SU-DHL-6 (cell line): Measurements from ENCODE around the gene ANKRD44.

ENCODE experiments used
- H2AFZ ChIP-seq: fragments of 200-600 bp; sonication (generic); 2 replicates; pipeline ENCODE4 v1.6.1; 2014; ENCODE audit warnings: low read depth, mild to moderate bottlenecking, moderate library complexity, mixed read lengths, antibody characterized with exemption, low read length; ENCODE audit not compliant: severe bottlenecking
- H3F3A ChIP-seq: fragments of 200-600 bp; shearing (Covaris generic); 2 replicates; pipeline ENCODE4 v1.6.0; 2016; ENCODE audit warnings: antibody characterized with exemption, mild to moderate bottlenecking; ENCODE audit not compliant: insufficient read depth
- H3K27ac ChIP-seq: fragments of 200-600 bp; sonication (generic); 2 replicates; pipeline ENCODE4 v1.5.1; 2016; ENCODE audit warnings: low read depth, mild to moderate bottlenecking, low read length, moderate library complexity, mixed read lengths
- H3K27me3 ChIP-seq: fragments of 200-600 bp; sonication (generic), shearing (Covaris generic); 2 replicates; pipeline ENCODE4 v1.6.0; 2014; ENCODE audit warnings: mild to moderate bottlenecking, low read length
- H3K36me3 ChIP-seq: fragments of 200-600 bp; sonication (generic); 2 replicates; pipeline ENCODE4 v1.6.1; 2014; ENCODE audit warnings: mild to moderate bottlenecking, low read length, mixed read lengths
- H3K4me2 ChIP-seq: fragments of 300-600, 200-600 bp; shearing (Covaris generic), sonication (generic); 2 replicates; pipeline ENCODE4 v1.6.0; 2014; ENCODE audit warnings: low read length, low read depth, mild to moderate bottlenecking; ENCODE audit not compliant: poor library complexity, severe bottlenecking
- H3K4me3 ChIP-seq: fragments of 200-600 bp; sonication (generic); 2 replicates; pipeline ENCODE4 v1.5.1; 2014; ENCODE audit warnings: antibody characterized with exemption, low read length, mild to moderate bottlenecking, mixed read lengths; ENCODE audit not compliant: insufficient read depth, poor library complexity, severe bottlenecking
- H3K79me2 ChIP-seq: fragments of 200-600 bp; sonication (generic); 2 replicates; pipeline ENCODE4 v1.6.1; 2014; ENCODE audit warnings: mild to moderate bottlenecking, low read length, moderate library complexity; ENCODE audit not compliant: insufficient read depth
- H3K9ac ChIP-seq: fragments of 200-600 bp; sonication (generic); 2 replicates; pipeline ENCODE4 v1.7.0; 2014; ENCODE audit warnings: mild to moderate bottlenecking, low read length
- H3K9me2 ChIP-seq: fragments of 200-600 bp; sonication (generic); replicated peaks from 2 replicates; pipeline ENCODE4 v1.6.1; 2014; ENCODE audit warnings: low read length; ENCODE audit not compliant: insufficient read depth
- H3K9me3 ChIP-seq: fragments of 200-600 bp; sonication (generic); 2 replicates; pipeline ENCODE4 v1.6.1; 2014; ENCODE audit warnings: low read length, mixed read lengths; ENCODE audit not compliant: insufficient read depth
- H4K20me1 ChIP-seq: fragments of 200-600 bp; sonication (generic); 2 replicates; pipeline ENCODE4 v1.6.1; 2014; ENCODE audit warnings: low read depth, mild to moderate bottlenecking, antibody characterized with exemption, low read length, moderate library complexity, mixed read lengths
- EZH2phosphoT487 ChIP-seq: fragments of 200-600 bp; sonication (generic), shearing (Covaris generic); conservative IDR thresholded peaks from 2 replicates; pipeline ENCODE4 v1.6.1; 2018; ENCODE audit warnings: mild to moderate bottlenecking, antibody characterized with exemption, low read length, moderate library complexity, mixed read lengths
- TF ChIP-seq, protein P1 (sequence below): fragments of 200-600 bp; sonication (generic); IDR thresholded peaks from one replicate; pipeline ENCODE4 v1.5.1; 2017; ENCODE audit warnings: antibody characterized with exemption, mild to moderate bottlenecking, low read length, moderate library complexity; ENCODE audit not compliant: insufficient read depth, poor library complexity, severe bottlenecking

ANKRD44 gene

DNA sequence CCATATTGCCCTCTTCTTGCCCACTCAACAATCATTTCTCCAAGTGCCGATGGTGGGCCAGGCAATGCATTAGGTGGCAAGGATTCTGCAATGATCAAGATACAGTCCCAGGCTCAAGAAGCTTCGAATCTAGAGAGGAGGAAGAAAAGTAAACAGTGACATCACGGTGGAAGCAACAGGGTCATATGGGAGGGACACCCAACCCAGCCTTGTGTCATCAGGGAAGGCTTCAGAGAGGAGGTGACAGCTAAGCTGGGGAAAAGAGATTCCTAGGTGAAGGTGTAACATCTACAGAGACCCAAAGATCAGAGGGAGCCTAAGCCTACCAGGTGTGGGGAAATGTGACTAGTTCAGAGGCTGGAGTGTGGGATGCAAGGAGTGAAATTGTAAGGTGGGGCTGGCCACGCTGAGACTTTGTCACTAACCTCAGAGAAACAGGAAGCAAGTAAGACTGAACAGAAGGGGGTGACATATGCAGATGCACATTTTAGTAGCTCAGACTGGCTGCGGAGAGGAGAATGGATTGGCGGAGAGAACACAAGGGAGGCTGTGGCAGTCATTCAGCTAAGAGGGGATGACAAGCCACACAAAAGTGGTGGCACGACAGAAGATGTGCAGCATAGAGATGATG, 104.9 kb downstream of the ANKRD44 start:
- Histone ChIP-seq H3K36me3 (0 out of 2 replicates have a peak, but pooled peaks cover 3% of the 10 kb centered on the region), H3F3A (peaks cover 27% of the 10 kb centered on the region; the same call in 1 of the 2 replicates), H3K27ac (no peak overlapping the region), H3K9me3 (no peaks in the 10 kb centered on the region), H3K27me3 (no peaks in the 10 kb centered on the region), H3K4me3 (no peak overlapping the region), H3K4me2 (no peak overlapping the region), H3K9ac (no peak overlapping the region), H3K9me2 (no peaks in the 10 kb centered on the region), H2AFZ (no peak overlapping the region), H4K20me1 (no peaks in the 10 kb centered on the region), H3K79me2 (peaks cover 25% of the 10 kb centered on the region; the same call in 1 of the 2 replicates)
- no peak for TF ChIP-seq EZH2phosphoT487
- TF ChIP-seq, protein P1, sequence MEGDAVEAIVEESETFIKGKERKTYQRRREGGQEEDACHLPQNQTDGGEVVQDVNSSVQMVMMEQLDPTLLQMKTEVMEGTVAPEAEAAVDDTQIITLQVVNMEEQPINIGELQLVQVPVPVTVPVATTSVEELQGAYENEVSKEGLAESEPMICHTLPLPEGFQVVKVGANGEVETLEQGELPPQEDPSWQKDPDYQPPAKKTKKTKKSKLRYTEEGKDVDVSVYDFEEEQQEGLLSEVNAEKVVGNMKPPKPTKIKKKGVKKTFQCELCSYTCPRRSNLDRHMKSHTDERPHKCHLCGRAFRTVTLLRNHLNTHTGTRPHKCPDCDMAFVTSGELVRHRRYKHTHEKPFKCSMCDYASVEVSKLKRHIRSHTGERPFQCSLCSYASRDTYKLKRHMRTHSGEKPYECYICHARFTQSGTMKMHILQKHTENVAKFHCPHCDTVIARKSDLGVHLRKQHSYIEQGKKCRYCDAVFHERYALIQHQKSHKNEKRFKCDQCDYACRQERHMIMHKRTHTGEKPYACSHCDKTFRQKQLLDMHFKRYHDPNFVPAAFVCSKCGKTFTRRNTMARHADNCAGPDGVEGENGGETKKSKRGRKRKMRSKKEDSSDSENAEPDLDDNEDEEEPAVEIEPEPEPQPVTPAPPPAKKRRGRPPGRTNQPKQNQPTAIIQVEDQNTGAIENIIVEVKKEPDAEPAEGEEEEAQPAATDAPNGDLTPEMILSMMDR, result no peak

GRCh38 chr2:197204519-197205250, 105.9 kb downstream of the ANKRD44 start:
- no peak overlapping the region for H3K4me3 ChIP-seq
- H3K9me2 ChIP-seq, result no peaks in the 10 kb centered on the region
- H4K20me1 ChIP-seq, result no peaks in the 10 kb centered on the region
- no peak overlapping the region for H2AFZ ChIP-seq
- H3K4me2 ChIP-seq, result no peak overlapping the region
- H3K9ac ChIP-seq, result no peak overlapping the region
- H3K36me3 ChIP-seq, result 0 out of 2 replicates have a peak, but pooled peaks cover 3% of the 10 kb centered on the region
- no peak overlapping the region for H3K27ac ChIP-seq
- peaks cover 27% of the 10 kb centered on the region; the same call in 1 of the 2 replicates for H3K79me2 ChIP-seq
- no peaks in the 10 kb centered on the region for H3K9me3 ChIP-seq
- no peaks in the 10 kb centered on the region for H3K27me3 ChIP-seq
- TF ChIP-seq EZH2phosphoT487, result no peak
- TF ChIP-seq, protein P1, result no peak
- H3F3A ChIP-seq, result peaks cover 27% of the 10 kb centered on the region; the same call in 1 of the 2 replicates

DNA sequence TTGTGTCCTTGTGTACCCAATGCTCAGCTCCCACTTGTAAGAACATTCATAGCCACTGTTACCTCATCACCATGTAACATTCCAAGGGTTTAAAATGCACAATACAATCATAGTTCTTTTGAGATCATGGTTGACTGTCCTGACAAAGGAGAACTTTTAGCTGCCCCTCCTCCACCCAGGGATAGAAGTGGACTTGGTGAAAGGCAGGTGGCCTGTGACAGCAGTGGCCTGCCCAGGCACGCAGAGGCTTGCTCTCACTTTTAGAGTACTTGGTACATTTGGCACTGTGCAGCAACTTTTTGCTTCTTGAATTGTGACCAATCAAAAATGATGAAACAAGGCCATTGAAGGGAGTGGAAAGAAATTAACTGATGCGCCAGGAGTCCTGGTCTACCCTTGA, 108.7 kb downstream of the ANKRD44 start:
- H3K9me2 ChIP-seq, result no peaks in the 10 kb centered on the region
- peaks cover 26% of the 10 kb centered on the region; the same call in 1 of the 2 replicates for H3F3A ChIP-seq
- H3K9ac ChIP-seq, result no peak overlapping the region
- peaks cover 21% of the 10 kb centered on the region; the same call in 1 of the 2 replicates for H3K79me2 ChIP-seq
- H3K27me3 ChIP-seq, result no peaks in the 10 kb centered on the region
- no peaks in the 10 kb centered on the region for H3K9me3 ChIP-seq
- no peak overlapping the region for H3K4me2 ChIP-seq
- H4K20me1 ChIP-seq, result no peaks in the 10 kb centered on the region
- no peak overlapping the region for H3K27ac ChIP-seq
- H2AFZ ChIP-seq, result no peak overlapping the region
- TF ChIP-seq EZH2phosphoT487, result no peak
- TF ChIP-seq, protein P1, result no peak
- 0 out of 2 replicates have a peak, but pooled peaks cover 3% of the 10 kb centered on the region for H3K36me3 ChIP-seq
- H3K4me3 ChIP-seq, result no peak overlapping the region
